ENCODE measurements around the gene METTL16.
A peak's percentile ranks its signal among the peaks of the same experiment; 100 is the strongest.
"Not testable (repeated sequence)": the region's sequence is repeated elsewhere in the genome, so short reads cannot be mapped to it uniquely, and the experiment has no call there.

METTL16 gene

GRCh38 chr17:2502871-2503580 lies 8.7 kb downstream of the METTL16 start:
- no peak for DNase-seq

- no peak for DNase-seq
Observed at GRCh38 chr17:2500446-2500845, 11.2 kb downstream of the METTL16 start.

DNA sequence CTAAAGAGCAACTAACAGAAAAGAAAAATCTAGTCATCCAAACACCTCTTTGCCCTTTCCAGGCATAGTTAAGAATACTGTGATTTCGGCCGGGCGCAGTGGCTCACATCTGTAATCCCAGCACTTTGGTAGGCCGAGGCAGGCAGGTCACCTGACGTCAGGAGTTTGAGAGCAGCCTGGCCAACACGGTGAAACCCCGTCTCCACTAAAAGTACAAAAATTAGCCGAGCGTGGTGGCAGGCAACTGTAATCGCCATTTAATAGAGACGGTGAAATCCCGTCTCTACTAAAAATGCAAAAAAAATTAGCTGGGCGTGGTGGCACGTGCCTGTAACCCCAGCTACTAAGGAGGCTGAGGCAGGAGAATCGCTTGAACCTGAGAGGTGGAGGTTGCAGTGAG lies 22.4 kb downstream of the METTL16 start:
- DNase-seq: not testable (repeated sequence)

DNA sequence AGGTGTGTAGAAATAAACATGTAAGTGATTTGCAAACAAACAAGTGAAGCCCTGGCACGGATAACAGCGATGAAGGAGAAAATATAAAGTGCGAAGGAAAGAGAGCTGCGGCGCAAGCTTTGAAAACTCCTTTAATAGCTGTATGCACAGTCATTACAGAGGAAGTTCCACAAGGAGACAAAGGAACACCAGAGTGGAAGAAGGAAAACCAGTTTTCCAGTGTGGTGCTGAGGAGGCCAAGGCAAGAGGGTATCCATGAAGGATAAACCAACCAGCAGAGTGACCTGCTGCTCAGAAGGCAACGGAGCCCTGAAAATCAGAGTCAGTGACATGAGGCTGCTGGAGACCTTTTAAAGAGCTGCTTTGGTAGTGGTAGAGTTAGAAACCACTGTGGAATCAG lies 24.4 kb downstream of the METTL16 start:
- DNase-seq: no peak

GRCh38 chr17:2486709-2487108 lies 25.0 kb downstream of the METTL16 start:
- not testable (repeated sequence) for DNase-seq

DNA sequence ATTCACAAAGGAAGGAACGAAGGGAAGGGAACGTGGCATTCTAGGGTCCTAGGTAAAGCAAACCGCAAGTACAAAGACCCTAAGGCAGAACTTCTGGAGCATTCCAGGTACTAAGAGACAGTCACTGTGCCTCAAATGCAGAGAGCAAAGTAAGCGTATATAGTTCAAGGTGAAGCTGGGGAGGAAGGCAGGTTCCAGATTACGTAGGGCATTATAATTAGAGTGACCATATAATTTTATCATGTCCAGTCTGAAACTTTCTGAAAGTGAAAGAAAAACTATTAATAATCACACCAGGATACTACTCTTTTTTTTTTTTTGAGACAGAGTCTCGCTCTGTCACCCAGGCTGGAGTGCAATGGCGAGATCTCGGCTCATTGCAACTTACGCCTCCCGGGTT lies 25.7 kb downstream of the METTL16 start:
- DNase-seq: no peak

DNA sequence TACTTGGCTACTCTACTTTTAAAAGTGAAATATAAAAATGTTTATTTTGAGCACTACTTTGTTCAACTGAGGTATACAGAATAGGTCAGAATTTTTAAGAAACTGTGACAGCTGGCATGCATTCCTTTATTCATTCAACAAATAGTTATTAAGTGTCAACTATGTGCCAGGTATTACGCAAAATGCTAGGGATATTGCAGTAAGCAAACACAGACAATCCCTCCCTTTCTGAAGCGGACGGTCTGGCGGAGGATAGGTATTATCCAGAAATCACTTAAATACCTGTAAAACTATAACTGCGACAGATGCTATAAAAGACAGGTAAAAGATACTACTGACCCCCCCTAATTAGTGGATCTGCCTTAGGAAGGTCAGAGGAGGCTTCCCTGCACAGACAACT lies 26.1 kb downstream of the METTL16 start:
- no peak for DNase-seq

DNA sequence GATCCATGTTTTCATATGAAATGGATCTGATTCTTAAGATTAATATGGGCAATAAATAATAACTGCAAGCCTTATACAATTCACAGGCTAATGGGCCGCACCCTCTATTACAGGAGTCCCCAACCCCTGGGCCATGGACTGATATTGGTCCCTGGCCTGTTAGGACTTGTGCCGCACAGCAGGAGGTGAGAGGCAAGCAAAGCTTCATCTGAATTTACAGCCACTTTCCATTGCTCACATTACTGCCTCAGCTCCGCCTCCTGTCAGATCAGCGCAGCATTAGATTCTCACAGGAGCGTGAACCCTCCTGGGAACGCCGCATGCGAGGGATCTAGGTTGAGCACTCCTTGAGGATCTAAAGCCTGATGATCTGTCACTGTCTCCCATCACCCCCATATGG lies 26.8 kb downstream of the METTL16 start:
- DNase-seq: peak; percentile 25

- no peak for DNase-seq
Observed at GRCh38 chr17:2483084-2483483, 28.6 kb downstream of the METTL16 start.

DNA sequence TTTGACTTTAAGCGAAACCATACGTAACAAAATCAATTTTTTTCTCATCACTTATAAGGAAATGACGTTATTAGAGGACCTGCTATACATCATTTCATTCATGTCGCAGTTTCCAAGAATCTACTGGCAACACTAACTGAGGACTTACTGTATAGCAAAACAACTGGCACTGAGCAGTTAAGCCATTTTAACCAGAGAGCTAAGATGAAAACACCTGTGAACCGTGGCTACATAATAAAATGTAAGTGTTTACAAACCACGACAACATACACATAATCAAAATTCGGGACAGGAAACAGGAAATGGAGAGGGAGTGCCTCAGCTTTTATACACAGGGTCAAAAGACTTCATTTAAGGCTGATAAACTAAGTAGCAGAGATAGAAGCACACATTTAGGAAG lies 29.5 kb downstream of the METTL16 start:
- DNase-seq: no peak

DNA sequence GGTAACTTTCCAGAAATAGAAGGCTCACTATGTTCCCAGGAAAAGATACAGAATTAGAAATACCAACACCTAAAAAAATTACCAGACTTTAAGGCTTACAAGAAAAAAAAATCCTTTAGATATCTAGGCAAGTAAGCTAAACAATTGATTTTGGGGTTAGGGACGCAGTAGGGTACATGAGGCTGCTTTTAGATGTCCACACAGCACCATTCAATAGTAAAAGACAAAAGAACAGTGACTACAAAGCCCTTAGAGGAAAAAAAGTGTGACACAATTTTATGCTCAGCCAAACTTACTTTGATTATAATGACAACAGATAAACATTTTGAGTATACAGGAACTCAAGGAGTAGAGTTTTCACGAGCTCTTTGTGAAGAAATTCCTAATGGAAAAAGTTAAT lies 29.9 kb downstream of the METTL16 start:
- no peak for DNase-seq

- DNase-seq: no peak
Observed at GRCh38 chr17:2478458-2478857, 33.2 kb downstream of the METTL16 start.

- DNase-seq: no peak
Observed at GRCh38 chr17:2475056-2475455, 36.6 kb downstream of the METTL16 start.

- DNase-seq: no peak
Observed at GRCh38 chr17:2474371-2474770, 37.3 kb downstream of the METTL16 start.

DNA sequence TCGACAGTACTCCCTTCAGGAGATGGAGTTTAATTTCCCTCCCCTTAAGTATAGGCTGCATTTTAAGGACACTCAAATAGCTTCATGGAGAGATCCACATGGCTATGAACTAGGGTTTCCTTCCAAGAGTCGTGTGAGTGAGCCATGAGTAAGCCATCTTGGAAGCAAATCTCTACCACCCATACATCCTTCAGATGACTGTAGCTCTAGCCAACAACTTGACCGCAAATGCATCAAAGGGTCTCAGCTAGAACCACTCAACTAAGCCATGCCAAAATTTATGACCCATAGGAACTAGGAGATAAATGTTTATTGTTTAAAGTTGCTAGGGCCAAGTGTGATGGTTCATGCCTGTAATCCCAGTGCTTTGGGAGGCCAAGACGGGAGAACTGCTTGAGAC lies 43.4 kb downstream of the METTL16 start:
- DNase-seq: no peak

DNA sequence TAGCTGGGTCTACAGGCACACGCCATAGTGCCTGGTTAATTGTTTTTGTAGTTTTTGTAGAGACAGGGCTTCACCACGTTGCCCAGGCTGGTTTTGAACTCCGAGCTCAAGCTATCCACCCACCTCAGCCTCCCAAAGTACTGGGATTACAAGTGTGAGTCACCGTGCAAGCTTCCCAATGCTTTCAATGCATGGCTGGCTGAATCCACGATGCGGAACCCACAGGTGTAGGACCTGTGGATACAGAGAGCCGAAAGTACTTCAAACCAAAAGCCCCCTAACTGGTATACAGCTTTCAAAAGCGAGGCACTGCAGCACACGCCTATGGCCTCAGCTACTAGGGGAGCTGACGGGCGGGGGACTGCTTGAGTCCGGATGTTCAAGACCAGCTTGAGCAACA lies 44.8 kb downstream of the METTL16 start:
- no peak for DNase-seq

- no peak for DNase-seq
Observed at GRCh38 chr17:2462481-2462880, 49.2 kb downstream of the METTL16 start.

- DNase-seq: no peak
Observed at GRCh38 chr17:2459917-2460271, 51.8 kb downstream of the METTL16 start.

- no peak for DNase-seq
Observed at GRCh38 chr17:2457913-2458312, 53.8 kb downstream of the METTL16 start.

GRCh38 chr17:2456475-2456874 lies 55.2 kb downstream of the METTL16 start:
- no peak for DNase-seq

- DNase-seq: no peak
Observed at GRCh38 chr17:2455956-2456355, 55.7 kb downstream of the METTL16 start.

DNA sequence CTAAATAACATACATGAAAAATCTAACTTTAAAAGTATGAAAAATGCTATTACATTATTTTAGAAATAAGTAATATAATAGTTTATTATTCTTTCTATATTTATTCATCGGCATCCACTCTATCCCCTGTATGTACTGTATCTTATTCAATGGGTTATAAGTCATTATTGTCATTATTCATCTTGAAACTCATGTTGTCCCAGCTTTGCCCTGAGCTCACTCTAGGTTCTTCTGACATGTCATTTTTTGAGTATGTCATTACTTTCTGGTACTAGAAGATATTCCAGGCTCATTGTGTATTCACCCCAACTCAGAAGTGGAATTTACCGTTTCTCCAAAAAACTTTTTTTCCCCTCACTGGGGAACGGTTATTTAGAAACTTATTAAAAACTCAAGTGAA lies 57.8 kb downstream of the METTL16 start:
- no peak for DNase-seq

DNA sequence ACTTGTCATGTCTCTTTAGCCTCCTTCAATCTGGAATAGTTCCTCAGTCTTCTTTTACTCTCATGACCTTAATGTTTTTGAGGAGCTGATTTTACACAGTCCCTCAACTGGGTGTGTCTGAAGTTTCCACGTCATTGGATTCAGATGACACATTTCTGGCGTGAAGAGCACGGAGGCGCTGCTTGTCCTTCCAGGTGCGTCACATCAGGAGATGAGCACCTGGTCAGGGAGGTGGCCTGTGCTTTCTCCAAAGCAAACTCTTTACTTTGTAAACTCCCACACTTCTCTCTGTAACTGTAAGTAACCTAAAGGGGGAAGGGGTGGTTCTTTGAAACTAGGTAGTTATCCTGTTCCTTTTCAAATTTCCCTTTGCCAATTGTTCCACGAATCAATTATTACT lies 58.4 kb downstream of the METTL16 start:
- DNase-seq: no peak

GRCh38 chr17:2452216-2452750 lies 59.4 kb downstream of the METTL16 start:
- no peak for DNase-seq

DNA sequence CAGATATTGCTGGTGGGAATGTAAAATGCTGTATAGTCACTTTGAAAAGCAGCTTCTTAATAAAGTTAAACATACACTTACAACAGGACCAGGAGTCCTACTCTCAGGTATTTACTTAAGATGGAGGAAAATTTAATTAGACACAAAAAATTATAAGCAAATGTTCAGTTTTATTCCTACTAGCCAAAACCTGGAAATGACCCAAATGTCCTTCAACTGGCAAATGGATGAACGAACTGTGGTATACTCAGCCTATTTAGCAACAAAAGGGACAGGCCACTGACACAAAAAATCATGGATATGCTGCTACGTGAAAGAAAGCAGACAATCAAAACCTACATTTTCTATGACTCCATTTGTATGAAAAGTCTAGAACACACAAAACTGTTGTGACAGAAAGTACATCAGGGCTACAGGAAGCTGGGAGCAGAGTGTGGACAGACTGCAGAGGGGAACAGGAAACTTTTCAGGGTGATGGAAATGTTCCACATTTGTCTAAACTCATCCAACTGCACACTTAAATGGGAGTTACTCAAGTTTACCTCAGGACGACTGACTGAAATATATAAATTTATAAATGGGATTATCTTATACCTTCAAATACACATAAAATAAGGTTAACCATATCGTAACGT lies 61.6 kb downstream of the METTL16 start:
- no peak for DNase-seq
